ENCODE measurements around the gene MSANTD2. TPM values are rescaled to one million over a fixed set of nuclear protein-coding genes. Genes with fewer than 3 reads are reported as not detected.

MSANTD2 gene
- total and polyA plus RNA-seq, 4 donors, result 1.6 to 7.7 (median 2.3) TPM

DNA sequence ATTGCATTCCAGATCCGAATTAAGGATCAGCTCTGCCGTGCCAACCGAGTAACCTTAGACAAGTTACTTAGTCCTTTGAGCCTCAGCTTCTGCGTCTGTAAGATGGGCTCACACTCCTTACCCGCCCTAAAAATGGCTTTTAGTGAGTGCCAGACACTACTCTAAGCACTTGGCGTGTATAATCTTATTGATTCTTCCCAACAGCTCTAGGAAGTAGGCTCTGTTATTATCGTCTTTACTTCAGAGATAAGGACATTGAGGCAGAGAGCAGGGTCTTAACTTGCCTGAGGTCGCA, 43.4 kb upstream of the MSANTD2 start (continued):
- TF ChIP-seq ATF3 (IDR thresholded peaks at IDR 0.05), result no peak
- TF ChIP-seq SP1 (IDR thresholded peaks at IDR 0.05), result no peak
- no peak for TF ChIP-seq YY1 (IDR thresholded peaks at IDR 0.05)
- TF ChIP-seq GABPA (IDR thresholded peaks at IDR 0.05 in 1 of 2, conservative IDR thresholded peaks at IDR 0.05 in 1 of 2), result no peak
- no peak for TF ChIP-seq HNF4A (conservative IDR thresholded peaks at IDR 0.05)
- TF ChIP-seq, protein P1, sequence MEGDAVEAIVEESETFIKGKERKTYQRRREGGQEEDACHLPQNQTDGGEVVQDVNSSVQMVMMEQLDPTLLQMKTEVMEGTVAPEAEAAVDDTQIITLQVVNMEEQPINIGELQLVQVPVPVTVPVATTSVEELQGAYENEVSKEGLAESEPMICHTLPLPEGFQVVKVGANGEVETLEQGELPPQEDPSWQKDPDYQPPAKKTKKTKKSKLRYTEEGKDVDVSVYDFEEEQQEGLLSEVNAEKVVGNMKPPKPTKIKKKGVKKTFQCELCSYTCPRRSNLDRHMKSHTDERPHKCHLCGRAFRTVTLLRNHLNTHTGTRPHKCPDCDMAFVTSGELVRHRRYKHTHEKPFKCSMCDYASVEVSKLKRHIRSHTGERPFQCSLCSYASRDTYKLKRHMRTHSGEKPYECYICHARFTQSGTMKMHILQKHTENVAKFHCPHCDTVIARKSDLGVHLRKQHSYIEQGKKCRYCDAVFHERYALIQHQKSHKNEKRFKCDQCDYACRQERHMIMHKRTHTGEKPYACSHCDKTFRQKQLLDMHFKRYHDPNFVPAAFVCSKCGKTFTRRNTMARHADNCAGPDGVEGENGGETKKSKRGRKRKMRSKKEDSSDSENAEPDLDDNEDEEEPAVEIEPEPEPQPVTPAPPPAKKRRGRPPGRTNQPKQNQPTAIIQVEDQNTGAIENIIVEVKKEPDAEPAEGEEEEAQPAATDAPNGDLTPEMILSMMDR (IDR thresholded peaks at IDR 0.05; ENCODE audit: low read depth, low read length, missing input control), result no peak
- no peak for TF ChIP-seq EGR1 (IDR thresholded peaks at IDR 0.05; ENCODE audit: low read depth in 2 of 2)

GRCh38 chr11:124842305-124842704, 42.1 kb upstream of the MSANTD2 start:
- no peak for DNase-seq (ENCODE audit: low spot score)

DNA sequence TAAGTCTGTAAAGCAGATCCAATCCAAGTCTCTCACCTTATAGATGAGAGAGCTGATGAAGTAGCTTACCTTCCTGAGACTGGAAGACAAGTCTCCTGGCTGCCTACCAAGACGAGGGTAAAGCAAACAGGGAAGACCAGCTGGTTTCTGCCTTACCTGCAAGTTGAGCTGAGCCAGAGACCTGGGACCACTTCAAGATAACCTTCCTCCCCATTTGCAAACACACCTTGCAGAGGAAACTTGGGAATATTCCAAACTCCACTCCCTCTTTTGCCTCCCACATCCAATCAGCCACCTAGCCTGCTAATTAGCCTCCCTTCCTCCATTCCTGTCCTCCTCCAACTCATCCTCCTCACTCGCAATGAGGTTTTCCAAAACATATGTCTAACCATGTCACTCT, 41.6 kb upstream of the MSANTD2 start:
- no peak for DNase-seq (ENCODE audit: low spot score)
- no peak overlapping the region for H3K27ac ChIP-seq (ENCODE audit: low read depth in 1 of 2, low read length in 2 of 2)
- H3K4me3 ChIP-seq (ENCODE audit: low read depth in 1 of 3, low read length in 3 of 3), result no peak overlapping the region
- peaks cover 10 to 58% (median 29%) of the 10 kb centered on the region in 4 donors for H3K27me3 ChIP-seq (ENCODE audit: control insufficient read depth in 4 of 4, insufficient read depth in 4 of 4, low read length in 3 of 4)
- H3K4me1 ChIP-seq (ENCODE audit: control insufficient read depth in 4 of 4, insufficient read depth in 4 of 4, low read length in 3 of 4), result peaks cover 7 to 13% (median 10%) of the 10 kb centered on the region in 4 donors
- no peaks in the 10 kb centered on the region for H3K36me3 ChIP-seq (ENCODE audit: control insufficient read depth in 4 of 4, insufficient read depth in 3 of 4, low read depth in 1 of 4, low read length in 3 of 4)
- 27% methylated on average over 2 of the region's 2 CpGs for WGBS
- no peaks in the 10 kb centered on the region for H3K9me3 ChIP-seq (ENCODE audit: control insufficient read depth in 4 of 4, low read length in 3 of 4)
- no peak overlapping the region for H3K9ac ChIP-seq (ENCODE audit: low read depth in 1 of 2, low read length in 2 of 2)
- TF ChIP-seq HNF4G (IDR thresholded peaks at IDR 0.05) (no peak), REST (IDR thresholded peaks at IDR 0.05) (no peak), ZBTB33 (IDR thresholded peaks at IDR 0.05) (no peak), HNF4A (conservative IDR thresholded peaks at IDR 0.05) (no peak), FOXA2 (IDR thresholded peaks at IDR 0.05) (no peak), RXRA (IDR thresholded peaks at IDR 0.05) (no peak)
- TF ChIP-seq, protein P2, sequence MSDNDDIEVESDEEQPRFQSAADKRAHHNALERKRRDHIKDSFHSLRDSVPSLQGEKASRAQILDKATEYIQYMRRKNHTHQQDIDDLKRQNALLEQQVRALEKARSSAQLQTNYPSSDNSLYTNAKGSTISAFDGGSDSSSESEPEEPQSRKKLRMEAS (IDR thresholded peaks at IDR 0.05), result no peak

More at GRCh38 chr11:124842305-124842704, 42.1 kb upstream of the MSANTD2 start:
- Histone ChIP-seq H3K9me3 (ENCODE audit: control insufficient read depth in 4 of 4, low read length in 3 of 4) (no peaks in the 10 kb centered on the region), H3K4me1 (ENCODE audit: control insufficient read depth in 4 of 4, insufficient read depth in 4 of 4, low read length in 3 of 4) (peaks cover 7 to 13% (median 9%) of the 10 kb centered on the region in 4 donors), H3K27me3 (ENCODE audit: control insufficient read depth in 4 of 4, insufficient read depth in 4 of 4, low read length in 3 of 4) (peaks cover 10 to 58% (median 30%) of the 10 kb centered on the region in 4 donors), H3K9ac (ENCODE audit: low read depth in 1 of 2, low read length in 2 of 2) (no peak overlapping the region), H3K4me3 (ENCODE audit: low read depth in 1 of 3, low read length in 3 of 3) (no peak overlapping the region), H3K36me3 (ENCODE audit: control insufficient read depth in 4 of 4, insufficient read depth in 3 of 4, low read depth in 1 of 4, low read length in 3 of 4) (no peaks in the 10 kb centered on the region), H3K27ac (ENCODE audit: low read depth in 1 of 2, low read length in 2 of 2) (no peak overlapping the region)
- TF ChIP-seq NR2F2 (IDR thresholded peaks at IDR 0.05), result no peak
- no peak for TF ChIP-seq ZBTB33 (IDR thresholded peaks at IDR 0.05)
- TF ChIP-seq HNF4A (conservative IDR thresholded peaks at IDR 0.05), result no peak
- TF ChIP-seq EGR1 (IDR thresholded peaks at IDR 0.05; ENCODE audit: low read depth in 2 of 2), result no peak
- TF ChIP-seq GABPA (IDR thresholded peaks at IDR 0.05 in 1 of 2, conservative IDR thresholded peaks at IDR 0.05 in 1 of 2), result no peak
- TF ChIP-seq RXRA (IDR thresholded peaks at IDR 0.05), result no peak
- TF ChIP-seq, protein P2 (IDR thresholded peaks at IDR 0.05), result no peak
- TF ChIP-seq TAF1 (conservative IDR thresholded peaks at IDR 0.05), result no peak
- TF ChIP-seq YY1 (IDR thresholded peaks at IDR 0.05), result no peak
- no peak for TF ChIP-seq FOXA1 (IDR thresholded peaks at IDR 0.05)
- TF ChIP-seq FOXA2 (IDR thresholded peaks at IDR 0.05), result no peak
- no peak for TF ChIP-seq JUND (IDR thresholded peaks at IDR 0.05)
- WGBS, result 22% methylated on average over 4 of the region's 4 CpGs

Data from liver (tissue), 9 donors.